HG03442 (cell line): Measurements from ENCODE around the gene TMEM87A.

Experiments
- ATAC-seq: cut with Tn5 transposase; IDR thresholded peaks from one replicate; pipeline ENCODE4 v1.9.1; 2021; ENCODE audit warnings: mild to moderate bottlenecking, moderate library complexity; ENCODE audit not compliant: unreplicated experiment

Gene TMEM87A

GRCh38 chr15:42207674-42208579 is 65.3 kb downstream of the TMEM87A start, which contains the start of gene VPS39:
Gene VPS39 (minus strand): TSS chr15:42208304. CDS start chr15:42208153, 151 bp downstream.
- ATAC-seq: peak; percentile 92

GRCh38 chr15:42206406-42206805 is 66.8 kb downstream of the TMEM87A start:
- ATAC-seq: no peak

GRCh38 chr15:42203891-42204290 is 69.3 kb downstream of the TMEM87A start:
- ATAC-seq: no peak

GRCh38 chr15:42202653-42203052 is 70.6 kb downstream of the TMEM87A start:
- no peak for ATAC-seq

GRCh38 chr15:42201801-42202200 is 71.4 kb downstream of the TMEM87A start:
- ATAC-seq: no peak

GRCh38 chr15:42199126-42199525 is 74.1 kb downstream of the TMEM87A start:
- ATAC-seq: no peak

- no peak for ATAC-seq
Observed at GRCh38 chr15:42198516-42198915, 74.7 kb downstream of the TMEM87A start.

- no peak for ATAC-seq
Observed at GRCh38 chr15:42194513-42194912, 78.7 kb downstream of the TMEM87A start.

GRCh38 chr15:42193383-42193782 is 79.8 kb downstream of the TMEM87A start:
- ATAC-seq: no peak

GRCh38 chr15:42191610-42192346 is 81.5 kb downstream of the TMEM87A start:
- ATAC-seq: no peak

- ATAC-seq: no peak
Observed at GRCh38 chr15:42190370-42190769, 82.9 kb downstream of the TMEM87A start.

- ATAC-seq: no peak
Observed at GRCh38 chr15:42185801-42186200, 87.4 kb downstream of the TMEM87A start.

- ATAC-seq: no peak
Observed at GRCh38 chr15:42184736-42185135, 88.5 kb downstream of the TMEM87A start.

GRCh38 chr15:42184296-42184695 is 88.9 kb downstream of the TMEM87A start:
- no peak for ATAC-seq

GRCh38 chr15:42182961-42183360 is 90.3 kb downstream of the TMEM87A start:
- ATAC-seq: no peak

GRCh38 chr15:42182328-42182886 is 90.8 kb downstream of the TMEM87A start:
- ATAC-seq: no peak

- ATAC-seq: no peak
Observed at GRCh38 chr15:42178056-42178455, 95.2 kb downstream of the TMEM87A start.

- no peak for ATAC-seq
Observed at GRCh38 chr15:42175671-42176070, 97.6 kb downstream of the TMEM87A start.

GRCh38 chr15:42172475-42172874 is 100.8 kb downstream of the TMEM87A start:
- ATAC-seq: no peak

GRCh38 chr15:42171795-42172194 is 101.4 kb downstream of the TMEM87A start:
- no peak for ATAC-seq

- ATAC-seq: no peak
Observed at GRCh38 chr15:42171122-42171521, 102.1 kb downstream of the TMEM87A start.
